ENCODE measurements around the gene HSP90AB1. TPM values are rescaled to one million over a fixed set of nuclear protein-coding genes. Genes with fewer than 3 reads are reported as not detected.

The HSP90AB1 gene
- polyA plus RNA-seq, 1 of the 3 experiments (the other 2 are of a cell fraction): 843 TPM

DNA sequence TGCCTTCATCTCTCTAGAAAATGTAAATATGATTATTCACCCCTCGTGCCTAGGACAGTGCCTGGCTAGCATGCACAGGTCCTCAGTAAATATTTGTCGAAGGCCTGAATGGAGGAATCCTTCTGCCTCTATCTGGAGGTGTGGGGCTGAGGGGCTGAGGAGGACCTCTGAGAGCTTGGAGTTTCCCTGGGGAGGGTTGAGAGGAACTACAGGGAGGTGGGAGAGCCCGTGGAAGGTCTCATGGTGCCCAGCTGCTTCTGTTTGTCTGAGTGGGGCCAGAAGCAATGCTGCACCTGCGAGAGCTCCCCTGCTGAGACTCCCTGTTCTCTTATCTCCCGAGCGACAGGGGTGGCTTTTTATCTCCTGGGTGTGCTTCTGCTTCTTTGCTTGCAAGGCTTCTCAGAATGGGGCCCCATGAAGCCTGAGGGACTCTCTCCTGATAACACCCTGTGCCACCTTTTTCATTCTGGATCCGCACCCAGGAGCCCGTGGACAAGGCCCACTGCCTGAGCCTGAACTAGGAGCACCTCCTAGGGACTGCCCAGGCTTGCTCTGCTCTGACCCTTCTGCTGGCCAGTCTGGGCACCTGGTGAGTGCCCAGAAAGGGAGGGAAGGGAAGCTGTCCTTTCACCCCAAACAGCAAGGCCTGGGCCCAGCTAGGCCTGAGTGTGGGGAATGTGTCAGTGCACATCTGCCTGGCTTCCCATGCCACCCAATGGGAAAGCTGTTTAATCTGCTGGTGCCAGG, 21.1 kb upstream of the HSP90AB1 start:
- POLR2A ChIA-PET: interaction anchor here (0.7 to 4.7 kb wide), 4 partner anchors 9 to 42 kb away, joined by 3 to 49 read pairs (median 14); partner anchors contain the start of gene HSP90AB1
- no peak for TF ChIP-seq FOSL2 (IDR thresholded peaks at IDR 0.05; ENCODE audit: borderline replicate concordance, low read depth)
- TF ChIP-seq EZH2phosphoT487 (IDR thresholded peaks at IDR 0.05; ENCODE audit: borderline replicate concordance, low read depth): no peak
- TF ChIP-seq MEF2A (IDR thresholded peaks at IDR 0.05; ENCODE audit: borderline replicate concordance, low read depth): no peak
- TF ChIP-seq, protein P1, sequence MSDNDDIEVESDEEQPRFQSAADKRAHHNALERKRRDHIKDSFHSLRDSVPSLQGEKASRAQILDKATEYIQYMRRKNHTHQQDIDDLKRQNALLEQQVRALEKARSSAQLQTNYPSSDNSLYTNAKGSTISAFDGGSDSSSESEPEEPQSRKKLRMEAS (IDR thresholded peaks at IDR 0.05; ENCODE audit: low read depth): no peak
- TF ChIP-seq, protein P2, sequence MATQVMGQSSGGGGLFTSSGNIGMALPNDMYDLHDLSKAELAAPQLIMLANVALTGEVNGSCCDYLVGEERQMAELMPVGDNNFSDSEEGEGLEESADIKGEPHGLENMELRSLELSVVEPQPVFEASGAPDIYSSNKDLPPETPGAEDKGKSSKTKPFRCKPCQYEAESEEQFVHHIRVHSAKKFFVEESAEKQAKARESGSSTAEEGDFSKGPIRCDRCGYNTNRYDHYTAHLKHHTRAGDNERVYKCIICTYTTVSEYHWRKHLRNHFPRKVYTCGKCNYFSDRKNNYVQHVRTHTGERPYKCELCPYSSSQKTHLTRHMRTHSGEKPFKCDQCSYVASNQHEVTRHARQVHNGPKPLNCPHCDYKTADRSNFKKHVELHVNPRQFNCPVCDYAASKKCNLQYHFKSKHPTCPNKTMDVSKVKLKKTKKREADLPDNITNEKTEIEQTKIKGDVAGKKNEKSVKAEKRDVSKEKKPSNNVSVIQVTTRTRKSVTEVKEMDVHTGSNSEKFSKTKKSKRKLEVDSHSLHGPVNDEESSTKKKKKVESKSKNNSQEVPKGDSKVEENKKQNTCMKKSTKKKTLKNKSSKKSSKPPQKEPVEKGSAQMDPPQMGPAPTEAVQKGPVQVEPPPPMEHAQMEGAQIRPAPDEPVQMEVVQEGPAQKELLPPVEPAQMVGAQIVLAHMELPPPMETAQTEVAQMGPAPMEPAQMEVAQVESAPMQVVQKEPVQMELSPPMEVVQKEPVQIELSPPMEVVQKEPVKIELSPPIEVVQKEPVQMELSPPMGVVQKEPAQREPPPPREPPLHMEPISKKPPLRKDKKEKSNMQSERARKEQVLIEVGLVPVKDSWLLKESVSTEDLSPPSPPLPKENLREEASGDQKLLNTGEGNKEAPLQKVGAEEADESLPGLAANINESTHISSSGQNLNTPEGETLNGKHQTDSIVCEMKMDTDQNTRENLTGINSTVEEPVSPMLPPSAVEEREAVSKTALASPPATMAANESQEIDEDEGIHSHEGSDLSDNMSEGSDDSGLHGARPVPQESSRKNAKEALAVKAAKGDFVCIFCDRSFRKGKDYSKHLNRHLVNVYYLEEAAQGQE (IDR thresholded peaks at IDR 0.05; ENCODE audit: low read depth, low read length): no peak
- 0 out of 2 replicates have a peak, but pooled peaks have one; percentile 16 for TF ChIP-seq GATA2 (CRISPR knock-in tag; IDR thresholded peaks at IDR 0.05)
- TF ChIP-seq, protein P3, sequence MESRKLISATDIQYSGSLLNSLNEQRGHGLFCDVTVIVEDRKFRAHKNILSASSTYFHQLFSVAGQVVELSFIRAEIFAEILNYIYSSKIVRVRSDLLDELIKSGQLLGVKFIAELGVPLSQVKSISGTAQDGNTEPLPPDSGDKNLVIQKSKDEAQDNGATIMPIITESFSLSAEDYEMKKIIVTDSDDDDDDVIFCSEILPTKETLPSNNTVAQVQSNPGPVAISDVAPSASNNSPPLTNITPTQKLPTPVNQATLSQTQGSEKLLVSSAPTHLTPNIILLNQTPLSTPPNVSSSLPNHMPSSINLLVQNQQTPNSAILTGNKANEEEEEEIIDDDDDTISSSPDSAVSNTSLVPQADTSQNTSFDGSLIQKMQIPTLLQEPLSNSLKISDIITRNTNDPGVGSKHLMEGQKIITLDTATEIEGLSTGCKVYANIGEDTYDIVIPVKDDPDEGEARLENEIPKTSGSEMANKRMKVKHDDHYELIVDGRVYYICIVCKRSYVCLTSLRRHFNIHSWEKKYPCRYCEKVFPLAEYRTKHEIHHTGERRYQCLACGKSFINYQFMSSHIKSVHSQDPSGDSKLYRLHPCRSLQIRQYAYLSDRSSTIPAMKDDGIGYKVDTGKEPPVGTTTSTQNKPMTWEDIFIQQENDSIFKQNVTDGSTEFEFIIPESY (IDR thresholded peaks at IDR 0.05; ENCODE audit: borderline replicate concordance, low read depth): no peak
- TF ChIP-seq, protein P4, sequence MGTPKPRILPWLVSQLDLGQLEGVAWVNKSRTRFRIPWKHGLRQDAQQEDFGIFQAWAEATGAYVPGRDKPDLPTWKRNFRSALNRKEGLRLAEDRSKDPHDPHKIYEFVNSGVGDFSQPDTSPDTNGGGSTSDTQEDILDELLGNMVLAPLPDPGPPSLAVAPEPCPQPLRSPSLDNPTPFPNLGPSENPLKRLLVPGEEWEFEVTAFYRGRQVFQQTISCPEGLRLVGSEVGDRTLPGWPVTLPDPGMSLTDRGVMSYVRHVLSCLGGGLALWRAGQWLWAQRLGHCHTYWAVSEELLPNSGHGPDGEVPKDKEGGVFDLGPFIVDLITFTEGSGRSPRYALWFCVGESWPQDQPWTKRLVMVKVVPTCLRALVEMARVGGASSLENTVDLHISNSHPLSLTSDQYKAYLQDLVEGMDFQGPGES (IDR thresholded peaks at IDR 0.05; ENCODE audit: low read depth, low read length): no peak
- TF ChIP-seq ELF1 (IDR thresholded peaks at IDR 0.05): no peak
- H3K4me3 ChIP-seq (ENCODE audit: low read depth in 2 of 2, low read length in 1 of 2): no peak overlapping the region; a peak in 1 of 4 replicates
- H2AFZ ChIP-seq (ENCODE audit: low read depth): no peak overlapping the region
- peaks cover 14 to 86% of the 10 kb centered on the region in 2 experiments for H3K4me1 ChIP-seq (ENCODE audit: control insufficient read depth in 1 of 2, insufficient read depth in 2 of 2, low read depth in 1 of 2, low read length in 1 of 2)
- CTCF ChIA-PET: interaction anchor here (1.0 to 13.7 kb wide), 5 partner anchors 9 to 131 kb away, joined by 3 to 224 read pairs (median 25); partner anchors contain the start of gene HSP90AB1
- H3K9me3 ChIP-seq: no peaks in the 10 kb centered on the region
- H3K36me3 ChIP-seq (replicated peaks in 1 of 2; ENCODE audit: control insufficient read depth in 1 of 2, insufficient read depth in 2 of 2, low read length in 1 of 2): no peaks in the 10 kb centered on the region
- H4K20me1 ChIP-seq (ENCODE audit: insufficient read depth): peaks cover 5% of the 10 kb centered on the region; the same call in 1 of the 2 replicates
- no peak overlapping the region for H3K4me2 ChIP-seq
- H3K79me2 ChIP-seq (ENCODE audit: insufficient read depth): peaks cover 7% of the 10 kb centered on the region; the same call in 1 of the 2 replicates
- H3F3A ChIP-seq (replicated peaks; ENCODE audit: insufficient read depth): peaks cover 3% of the 10 kb centered on the region
- no peaks in the 10 kb centered on the region for H3K27me3 ChIP-seq (ENCODE audit: insufficient read depth)
- 79% methylated on average over 6 of the region's 8 CpGs for WGBS (ENCODE audit: low lambda C conversion rate)
- no peak overlapping the region for H3K9ac ChIP-seq
- peak overlapping the region in 1 of 2 experiments; percentile 69; a peak in 1 of 4 replicates for H3K27ac ChIP-seq (ENCODE audit: low read depth in 2 of 2, low read length in 1 of 2)
- H3K9me2 ChIP-seq: no peaks in the 10 kb centered on the region
- DNase-seq: no peak

Measured in SK-N-SH (cell line).